ENCODE measurements around the gene STXBP1.

- TF ChIP-seq CHD1 (IDR thresholded peaks at IDR 0.05; ENCODE audit: low read depth, low read length) (no peak), POLR2A (IDR thresholded peaks at IDR 0.05; ENCODE audit: low read depth, low read length) (no peak), CTCF (conservative IDR thresholded peaks at IDR 0.05; ENCODE audit: low read depth, low read length) (no peak), RCOR1 (IDR thresholded peaks at IDR 0.05; ENCODE audit: insufficient replicate concordance, low read length) (no peak), USF2 (IDR thresholded peaks at IDR 0.05; ENCODE audit: low read depth, low read length) (no peak)
Measured at GRCh38 chr9:127571971-127572370, 40.1 kb upstream of the STXBP1 start.
